Gastrocnemius medialis (tissue), 4 donors: ENCODE measurements around the gene GNAT1. TPM values are rescaled to one million over a fixed set of nuclear protein-coding genes. Genes with fewer than 3 reads are reported as not detected.

ENCODE experiments used
- ATAC-seq, 2 donors: fragments of 150-250 bp; one replicate each; pipeline ENCODE4 v1.9.1; 2016
- DNase-seq, 2 donors: peaks; one replicate each; pipeline ENCODE4 v3.0.0-alpha.2; 2019
- H3K27ac ChIP-seq, 4 donors: fragments of 200-600 bp; sonication (generic); 1 replicate in 1 of 4; 2 replicates in 3 of 4; pipeline ENCODE4 v1.5.1; 2016 to 2018; ENCODE audit warnings: mild to moderate bottlenecking in 2 of 4, moderate library complexity in 1 of 4
- H3K27me3 ChIP-seq, 3 donors: fragments of 200-600 bp; sonication (generic) in 2 of 3; 1 replicate in 1 of 3; 2 replicates in 2 of 3; pipeline versions ENCODE4 v1.5.1 to v1.6.0; 2016 to 2019; ENCODE audit warnings: mild to moderate bottlenecking in 1 of 3, moderate library complexity in 1 of 3
- H3K36me3 ChIP-seq, 2 donors: fragments of 200-600 bp; sonication (generic) in 1 of 2; one replicate each; pipeline ENCODE4 v1.5.1; 2017 to 2018
- H3K4me1 ChIP-seq, 2 donors: fragments of 200-600 bp; sonication (generic) in 1 of 2; one replicate each; pipeline ENCODE4 v1.5.1; 2016 to 2017; ENCODE audit warnings: mild to moderate bottlenecking in 2 of 2
- H3K4me3 ChIP-seq, 4 donors: fragments of 200-600 bp; sonication (generic) in 3 of 4; 1 replicate in 1 of 4; 2 replicates in 3 of 4; pipeline ENCODE4 v1.5.1; 2016 to 2019; ENCODE audit warnings: mild to moderate bottlenecking in 2 of 4
- H3K9me3 ChIP-seq, 3 donors: fragments of 200-600 bp; sonication (generic) in 2 of 3; 1 replicate in 1 of 3; 2 replicates in 2 of 3; pipeline ENCODE4 v1.5.1; 2016 to 2019
- POLR2A ChIP-seq, 2 donors: fragments of 450-650 bp; IDR thresholded peaks; one replicate each; pipeline ENCODE4 v1.6.1; 2017; ENCODE audit warnings: antibody characterized with exemption in 2 of 2, mild to moderate bottlenecking in 2 of 2, moderate library complexity in 2 of 2
- in situ Hi-C, 4 donors: fragments of 200-750 bp; cut with MboI; loops; one replicate each; pipeline versions ENCODE4 v1.15.0 to v1.8.0; 2017; ENCODE audit warnings: low sequenced_read_pairs in 4 of 4
- intact Hi-C: fragments of 100-400 bp; cut with DNase I; formaldehyde crosslinking; loops from one replicate; pipeline ENCODE4 v1.15.1; 2023; ENCODE audit warnings: low total_unique reads
- total RNA-seq, 4 donors: library from RNA; depleted of rRNA; stranded (reverse); fragments of >200 nt; gene quantifications; one replicate each; pipeline versions ENCODE4 v1.1.0 to v1.2.3, GENCODE V29; 2016
- TF ChIP-seq, protein P1 (sequence below), 5 experiments: fragments of 450-650 bp in 3 of 5; fragments of 200-600 bp in 2 of 5; sonication (generic) in 2 of 5; IDR thresholded peaks in 4 of 5; conservative IDR thresholded peaks in 1 of 5; 1 replicate in 4 of 5; 2 replicates in 1 of 5; pipeline ENCODE4 v1.5.1; 2016 to 2019; ENCODE audit warnings: antibody characterized with exemption in 5 of 5, mild to moderate bottlenecking in 3 of 5, moderate library complexity in 3 of 5

GNAT1 gene
- total RNA-seq, 4 donors from 2014 or later, result not detected

DNA sequence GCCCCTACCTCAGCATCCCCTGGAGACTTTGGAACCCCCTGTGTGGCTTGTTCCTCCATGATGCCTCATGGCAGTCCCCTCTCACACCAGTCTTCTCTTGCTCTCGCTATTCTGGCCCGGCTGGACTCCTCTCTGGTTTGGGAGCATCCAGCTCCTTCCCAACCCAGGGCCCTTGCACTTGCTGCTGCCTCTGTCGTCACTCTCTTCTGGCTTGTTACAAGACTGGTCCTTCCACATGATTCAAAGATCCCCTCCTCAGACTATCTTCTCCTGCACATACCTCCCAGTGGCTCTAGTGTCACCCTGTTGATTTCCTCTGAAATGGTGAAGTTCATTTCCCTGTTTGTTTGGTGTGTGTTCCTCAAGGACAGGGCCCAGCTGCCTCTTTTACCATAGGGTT, 38.1 kb downstream of the GNAT1 start:
- DNase-seq (no peak), ATAC-seq (no peak)
- Histone ChIP-seq H3K4me1 (peaks cover 13 to 21% of the 10 kb centered on the region in 2 donors), H3K27me3 (no peaks in the 10 kb centered on the region), H3K27ac (no peak overlapping the region), H3K4me3 (no peak overlapping the region), H3K36me3 (no peaks in the 10 kb centered on the region), H3K9me3 (no peaks in the 10 kb centered on the region)
- TF ChIP-seq POLR2A (IDR thresholded peaks at IDR 0.05), result no peak
- TF ChIP-seq, protein P1, sequence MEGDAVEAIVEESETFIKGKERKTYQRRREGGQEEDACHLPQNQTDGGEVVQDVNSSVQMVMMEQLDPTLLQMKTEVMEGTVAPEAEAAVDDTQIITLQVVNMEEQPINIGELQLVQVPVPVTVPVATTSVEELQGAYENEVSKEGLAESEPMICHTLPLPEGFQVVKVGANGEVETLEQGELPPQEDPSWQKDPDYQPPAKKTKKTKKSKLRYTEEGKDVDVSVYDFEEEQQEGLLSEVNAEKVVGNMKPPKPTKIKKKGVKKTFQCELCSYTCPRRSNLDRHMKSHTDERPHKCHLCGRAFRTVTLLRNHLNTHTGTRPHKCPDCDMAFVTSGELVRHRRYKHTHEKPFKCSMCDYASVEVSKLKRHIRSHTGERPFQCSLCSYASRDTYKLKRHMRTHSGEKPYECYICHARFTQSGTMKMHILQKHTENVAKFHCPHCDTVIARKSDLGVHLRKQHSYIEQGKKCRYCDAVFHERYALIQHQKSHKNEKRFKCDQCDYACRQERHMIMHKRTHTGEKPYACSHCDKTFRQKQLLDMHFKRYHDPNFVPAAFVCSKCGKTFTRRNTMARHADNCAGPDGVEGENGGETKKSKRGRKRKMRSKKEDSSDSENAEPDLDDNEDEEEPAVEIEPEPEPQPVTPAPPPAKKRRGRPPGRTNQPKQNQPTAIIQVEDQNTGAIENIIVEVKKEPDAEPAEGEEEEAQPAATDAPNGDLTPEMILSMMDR (IDR thresholded peaks at IDR 0.05 in 4 of 5, conservative IDR thresholded peaks at IDR 0.05 in 1 of 5), result no peak
- intact Hi-C loops (no loop called here), in situ Hi-C loops (loop anchor here in 2 of 4 donors (5.0 to 10.0 kb wide), 2 partner anchors 43 to 45 kb away; partner anchors contain the start of gene LSMEM2 (in 1 of the 2))

DNA sequence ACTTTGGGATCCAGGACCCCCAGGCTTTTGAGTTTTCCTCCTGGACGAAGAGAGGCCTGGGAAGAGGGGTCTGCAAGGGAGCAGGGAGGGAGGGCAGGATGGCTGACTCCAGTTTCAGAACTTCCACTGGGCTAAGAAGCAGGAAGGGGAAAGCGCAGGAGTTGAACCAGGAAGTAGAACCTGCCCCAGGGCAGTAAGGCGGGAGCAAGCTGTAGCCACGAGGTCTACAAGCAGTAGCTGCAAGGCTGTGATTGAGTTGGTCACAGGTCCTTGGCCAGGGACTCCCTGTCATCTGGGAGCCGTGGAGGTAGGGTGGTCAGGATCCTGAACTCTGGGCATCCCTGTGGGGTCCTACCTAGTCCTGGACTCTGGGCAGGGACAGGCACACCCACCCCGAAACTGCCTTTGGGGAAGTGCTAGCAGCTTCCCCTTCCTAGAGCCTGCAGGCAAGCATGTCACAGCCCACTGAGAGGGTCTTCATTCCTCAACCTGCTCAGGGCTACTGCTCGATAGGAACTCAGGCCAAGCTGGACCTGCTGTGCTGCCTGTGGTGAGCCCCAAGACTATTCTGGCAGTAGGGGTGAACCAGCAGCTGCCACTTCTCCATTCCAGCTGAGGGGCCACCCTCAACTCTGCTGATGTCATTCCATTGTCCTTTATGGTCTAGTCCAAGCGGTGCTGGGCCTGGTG, 38.8 kb downstream of the GNAT1 start:
- H3K4me3 ChIP-seq, result no peak overlapping the region
- no peaks in the 10 kb centered on the region for H3K9me3 ChIP-seq
- H3K27me3 ChIP-seq, result no peaks in the 10 kb centered on the region
- H3K4me1 ChIP-seq, result peaks cover 18 to 22% of the 10 kb centered on the region in 2 donors
- in situ Hi-C loops (no loop called here), intact Hi-C loops (no loop called here)
- no peak for DNase-seq
- ATAC-seq, result no peak
- H3K36me3 ChIP-seq, result no peaks in the 10 kb centered on the region
- no peak for TF ChIP-seq POLR2A (IDR thresholded peaks at IDR 0.05)
- TF ChIP-seq, protein P1 (IDR thresholded peaks at IDR 0.05 in 4 of 5, conservative IDR thresholded peaks at IDR 0.05 in 1 of 5), result no peak
- no peak overlapping the region for H3K27ac ChIP-seq

DNA sequence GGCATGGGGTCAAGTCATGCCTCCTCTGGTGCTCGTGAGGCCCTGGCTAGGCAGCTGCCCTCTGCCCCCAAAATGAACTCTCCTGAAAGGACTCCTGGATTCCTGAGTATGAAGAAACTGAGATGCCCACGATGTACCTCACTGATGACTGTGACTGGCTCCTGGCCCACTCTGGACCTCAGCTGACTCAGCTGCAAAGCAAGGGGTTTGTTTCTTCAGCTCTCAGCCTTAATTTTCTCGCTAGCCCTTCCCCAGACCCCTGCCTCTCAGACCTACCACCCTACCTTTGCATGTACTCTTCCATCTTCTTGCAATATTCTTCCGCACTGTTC, 39.4 kb downstream of the GNAT1 start:
- Histone ChIP-seq H3K4me3 (no peak overlapping the region), H3K4me1 (peaks cover 21 to 24% of the 10 kb centered on the region in 2 donors), H3K27me3 (no peaks in the 10 kb centered on the region), H3K9me3 (no peaks in the 10 kb centered on the region), H3K27ac (no peak overlapping the region), H3K36me3 (no peaks in the 10 kb centered on the region)
- intact Hi-C loops, result no loop called here
- no peak for DNase-seq
- ATAC-seq, result no peak
- no peak for TF ChIP-seq POLR2A (IDR thresholded peaks at IDR 0.05)
- TF ChIP-seq, protein P1 (IDR thresholded peaks at IDR 0.05 in 4 of 5, conservative IDR thresholded peaks at IDR 0.05 in 1 of 5), result no peak
- in situ Hi-C loops, result no loop called here

DNA sequence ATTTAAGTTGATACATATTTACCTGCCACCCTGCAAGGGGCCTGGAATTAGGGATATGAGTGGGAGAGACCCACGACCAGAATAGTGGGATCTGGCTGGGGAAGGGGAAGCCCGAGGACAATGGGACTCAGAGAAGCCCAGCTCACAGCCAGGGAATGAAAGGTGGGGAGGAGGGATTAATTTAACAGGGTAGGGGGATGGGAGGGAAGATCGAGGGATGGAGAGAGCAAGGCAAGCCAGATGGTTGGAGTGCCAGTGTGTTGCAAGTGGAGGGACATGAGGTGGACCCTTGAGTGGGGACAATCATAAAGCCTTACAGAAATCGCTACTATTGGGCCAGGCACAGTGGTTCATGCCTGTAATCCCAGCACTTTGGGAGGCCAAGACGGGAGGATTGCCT, 40.2 kb downstream of the GNAT1 start:
- Histone ChIP-seq H3K27me3 (no peaks in the 10 kb centered on the region), H3K4me3 (no peak overlapping the region), H3K4me1 (peaks cover 21% of the 10 kb centered on the region in 2 donors), H3K27ac (no peak overlapping the region), H3K9me3 (no peaks in the 10 kb centered on the region), H3K36me3 (no peaks in the 10 kb centered on the region)
- in situ Hi-C loops (no loop called here), intact Hi-C loops (no loop called here)
- DNase-seq, result no peak
- no peak for ATAC-seq
- TF ChIP-seq POLR2A (IDR thresholded peaks at IDR 0.05), result no peak
- TF ChIP-seq, protein P1 (IDR thresholded peaks at IDR 0.05 in 4 of 5, conservative IDR thresholded peaks at IDR 0.05 in 1 of 5), result no peak

DNA sequence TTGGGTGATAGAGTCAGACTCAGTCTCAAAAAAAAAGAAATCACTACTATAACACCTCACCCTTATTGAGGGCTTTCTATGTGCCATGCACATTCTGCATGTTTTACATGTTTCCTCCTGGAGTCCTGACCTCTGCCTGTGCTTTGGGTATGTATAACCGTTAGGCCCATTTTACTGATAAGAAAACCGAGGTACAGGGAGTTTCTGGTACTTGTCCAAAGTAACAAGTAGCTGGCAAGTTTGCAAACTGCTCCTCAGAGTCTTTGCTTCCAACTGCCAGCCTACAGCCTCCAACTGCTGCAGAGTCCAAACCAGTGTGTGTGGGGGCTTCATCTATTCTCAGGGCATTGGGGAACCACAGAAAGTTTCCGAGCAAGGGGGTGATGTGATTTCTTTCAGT, 40.9 kb downstream of the GNAT1 start:
- intact Hi-C loops, result no loop called here
- H3K27me3 ChIP-seq, result no peaks in the 10 kb centered on the region
- H3K9me3 ChIP-seq, result no peaks in the 10 kb centered on the region
- no peak overlapping the region for H3K4me3 ChIP-seq
- TF ChIP-seq, protein P1 (IDR thresholded peaks at IDR 0.05 in 4 of 5, conservative IDR thresholded peaks at IDR 0.05 in 1 of 5), result no peak
- TF ChIP-seq POLR2A (IDR thresholded peaks at IDR 0.05), result no peak
- peaks cover 22% of the 10 kb centered on the region in 2 donors for H3K4me1 ChIP-seq
- ATAC-seq (no peak), DNase-seq (no peak)
- no peaks in the 10 kb centered on the region for H3K36me3 ChIP-seq
- H3K27ac ChIP-seq, result no peak overlapping the region
- in situ Hi-C loops, result no loop called here
